ENCODE results near the gene MATCAP1.

DNA sequence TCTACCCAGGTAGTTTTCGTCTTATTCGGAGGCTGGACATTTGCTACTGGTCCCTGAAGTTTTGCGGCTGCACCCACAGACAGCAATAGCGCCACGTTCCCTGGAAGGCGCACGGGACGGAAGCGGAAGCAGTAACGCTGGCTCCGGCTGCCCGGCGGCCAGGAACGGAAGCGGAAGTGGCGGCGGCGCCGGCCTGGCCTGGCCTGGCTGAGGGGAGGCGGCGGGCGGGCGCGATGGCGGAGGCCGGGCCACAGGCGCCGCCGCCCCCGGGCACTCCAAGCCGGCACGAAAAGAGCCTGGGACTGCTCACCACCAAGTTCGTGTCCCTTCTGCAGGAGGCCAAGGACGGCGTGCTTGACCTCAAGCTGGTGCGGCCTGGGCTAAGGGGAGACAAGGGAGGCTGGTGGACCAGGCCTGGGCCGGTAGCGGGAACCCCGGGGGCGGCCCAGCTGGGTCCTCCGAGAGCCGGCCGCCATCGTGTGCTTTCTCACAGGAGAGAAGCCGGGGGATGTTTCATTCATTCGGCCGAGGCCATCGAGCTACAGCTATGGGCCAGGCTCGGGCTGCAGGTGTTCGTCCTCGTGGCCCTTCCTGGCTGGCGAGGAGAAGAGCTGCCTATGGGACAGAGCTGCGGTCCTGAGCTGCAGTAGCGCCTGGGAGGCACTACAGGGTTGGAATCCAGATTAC is 8.4 kb upstream of the MATCAP1 start, which contains the start of gene E2F4:
- TF ChIP-seq POLR2AphosphoS5 (IDR thresholded peaks at IDR 0.05; ENCODE audit: low read depth, low read length), result peak; percentile 52; the same call in 1 of the 2 replicates
- peak; percentile 58; the same call in 1 of the 2 replicates for TF ChIP-seq POLR2A (IDR thresholded peaks at IDR 0.05; ENCODE audit: low read depth, low read length)
- TF ChIP-seq TAF1 (IDR thresholded peaks at IDR 0.05; ENCODE audit: low read depth, low read length), result no peak
